WERI-Rb-1 (cell line): ENCODE results near the gene NUDT22.

Experiments used
- DNase-seq: peaks from one replicate; pipeline ENCODE4 v3.0.0-alpha.2; 2020
- H3K27ac ChIP-seq: fragments of 250-450 bp; sonication (Bioruptor Pico); 2 replicates; pipeline ENCODE4 v1.5.1; 2020; ENCODE audit warnings: mild to moderate bottlenecking, moderate library complexity
- H3K27me3 ChIP-seq: fragments of 250-450 bp; sonication (Bioruptor Pico); 2 replicates; pipeline ENCODE4 v1.5.1; 2021; ENCODE audit warnings: mild to moderate bottlenecking, low read depth, moderate library complexity; ENCODE audit not compliant: insufficient read depth, severe bottlenecking
- H3K36me3 ChIP-seq: fragments of 250-450 bp; sonication (Bioruptor Pico); 2 replicates; pipeline ENCODE4 v1.5.1; 2020; ENCODE audit warnings: mild to moderate bottlenecking, moderate library complexity
- H3K4me3 ChIP-seq: 2 replicates; pipeline ENCODE4 v1.5.1; 2011; ENCODE audit warnings: low read depth, mild to moderate bottlenecking, control low read depth, low read length
- H3K9me3 ChIP-seq: fragments of 250-450 bp; sonication (Bioruptor Pico); 2 replicates; pipeline ENCODE4 v1.5.1; 2021; ENCODE audit warnings: mild to moderate bottlenecking, moderate library complexity; ENCODE audit not compliant: severe bottlenecking
- CTCF ChIP-seq: IDR thresholded peaks from 2 replicates; pipeline ENCODE4 v1.5.1; 2011; ENCODE audit warnings: low read depth, mild to moderate bottlenecking, control low read depth, inconsistent platforms, low read length

Gene NUDT22

DNA sequence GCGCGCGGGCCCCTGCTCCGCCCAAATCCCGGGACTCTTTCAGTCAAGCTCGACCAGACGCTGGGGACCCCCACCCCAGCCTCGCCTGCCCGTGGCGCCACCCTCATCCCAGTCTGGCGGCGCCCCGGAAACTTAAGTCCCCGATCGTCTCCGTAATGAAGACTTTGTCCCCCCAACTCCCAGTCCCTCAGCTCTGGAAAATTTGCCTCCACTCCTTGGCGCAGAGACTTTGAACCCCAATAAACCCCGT lies 25.6 kb downstream of the NUDT22 start:
- no peak for DNase-seq
- no peak for TF ChIP-seq CTCF
- H3K27ac ChIP-seq, result peak overlapping the region; percentile 38; the same call in 1 of the 2 replicates
- peaks cover 20% of the 10 kb centered on the region for H3K36me3 ChIP-seq
- H3K4me3 ChIP-seq, result peak overlapping the region; percentile 78
- H3K27me3 ChIP-seq, result no peaks in the 10 kb centered on the region
- H3K9me3 ChIP-seq, result no peaks in the 10 kb centered on the region

DNA sequence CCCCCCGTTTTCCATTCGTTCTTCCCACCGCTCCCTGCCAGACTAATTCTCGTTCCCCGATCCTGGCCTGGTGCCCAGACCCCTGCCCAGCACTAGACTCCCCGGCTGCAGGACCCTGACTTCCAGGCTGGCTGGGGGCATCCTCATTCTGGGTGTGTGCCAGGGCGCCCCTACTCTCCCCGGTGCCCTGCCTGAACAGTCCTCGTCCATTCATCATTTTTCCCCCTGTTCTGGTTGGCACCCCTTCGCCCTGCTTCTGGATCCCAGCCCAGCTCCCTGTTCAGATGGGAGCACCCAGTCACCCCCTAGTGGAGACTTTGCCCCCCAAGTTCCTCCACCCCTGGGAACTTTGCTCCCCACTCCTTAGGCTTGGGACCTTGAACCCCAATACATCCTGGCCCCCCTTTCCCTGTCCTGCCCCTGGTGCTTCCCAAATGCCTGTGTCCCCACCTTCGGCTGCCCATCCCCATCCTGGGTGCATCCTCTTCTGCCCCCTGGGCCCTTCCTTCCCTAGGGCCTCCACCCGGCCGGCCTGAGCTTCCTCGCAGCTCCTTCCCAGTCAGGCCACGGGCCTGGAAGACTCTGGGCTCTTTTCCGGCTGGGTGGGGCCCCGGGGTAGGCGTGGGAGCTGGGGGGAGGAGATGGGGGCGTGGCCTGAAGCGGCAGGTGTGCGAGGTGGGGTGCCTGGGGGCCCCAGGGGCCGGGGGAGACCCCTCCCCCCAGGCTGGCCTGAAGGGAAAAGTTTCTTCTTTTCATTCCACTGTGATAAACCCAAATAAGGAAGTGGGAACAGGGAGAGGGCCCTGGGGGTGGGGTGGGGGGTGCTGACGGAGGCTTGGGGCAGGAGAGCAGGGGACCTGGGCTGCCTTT lies 26.2 kb downstream of the NUDT22 start:
- Histone ChIP-seq H3K27ac (no peak overlapping the region), H3K36me3 (peaks cover 23% of the 10 kb centered on the region), H3K27me3 (no peaks in the 10 kb centered on the region), H3K9me3 (no peaks in the 10 kb centered on the region), H3K4me3 (peak overlapping the region; percentile 78)
- TF ChIP-seq CTCF, result peak; percentile 31; the same call in 1 of the 2 replicates
- DNase-seq, result peak; percentile 66

GRCh38 chr11:64253043-64253442 lies 27.0 kb downstream of the NUDT22 start:
- Histone ChIP-seq H3K9me3 (no peaks in the 10 kb centered on the region), H3K27me3 (no peaks in the 10 kb centered on the region), H3K36me3 (peaks cover 31% of the 10 kb centered on the region), H3K4me3 (no peak overlapping the region), H3K27ac (no peak overlapping the region)
- DNase-seq, result no peak
- TF ChIP-seq CTCF, result no peak

DNA sequence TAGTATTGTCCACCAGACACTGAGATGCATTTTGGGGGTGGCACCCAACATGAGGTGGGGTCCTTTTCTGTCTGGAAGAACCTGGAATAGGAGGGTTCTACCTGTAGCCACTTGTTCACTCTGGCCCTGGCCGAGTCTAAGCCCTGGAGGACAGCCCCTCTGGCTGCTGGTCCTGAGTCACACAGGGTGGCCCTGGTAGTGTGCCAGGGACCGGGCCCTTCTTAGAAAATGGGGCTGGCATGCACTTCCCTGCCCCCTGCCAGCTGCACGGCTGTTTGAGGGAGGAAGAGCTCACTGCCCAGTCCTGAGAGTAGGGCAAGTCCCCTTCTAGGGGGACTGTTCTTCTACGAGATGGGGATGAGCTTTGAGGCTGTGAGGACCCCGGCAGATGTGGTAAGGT lies 27.4 kb downstream of the NUDT22 start:
- no peak for DNase-seq
- Histone ChIP-seq H3K36me3 (peaks cover 36% of the 10 kb centered on the region), H3K27me3 (no peaks in the 10 kb centered on the region), H3K27ac (no peak overlapping the region), H3K4me3 (no peak overlapping the region), H3K9me3 (no peaks in the 10 kb centered on the region)
- no peak for TF ChIP-seq CTCF

DNA sequence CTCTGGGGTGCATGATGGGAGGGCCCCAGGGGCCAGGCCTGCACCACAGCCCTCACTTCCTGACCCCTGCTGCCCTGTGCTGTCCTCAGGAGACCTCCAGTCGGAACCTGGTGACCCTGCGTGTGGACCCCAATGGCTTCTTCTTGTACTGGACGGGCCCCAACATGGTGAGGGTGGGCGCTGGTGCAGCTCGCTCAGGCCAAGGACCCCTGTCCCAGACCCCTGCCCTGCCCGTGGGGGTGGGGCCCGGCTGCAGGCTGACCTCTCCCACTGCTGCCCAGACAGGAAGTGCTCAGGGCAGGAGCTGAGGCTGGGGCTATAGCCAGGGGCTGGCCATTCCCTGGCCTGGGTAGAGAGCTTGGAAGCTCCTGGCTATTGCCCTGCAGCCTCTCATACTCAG lies 28.3 kb downstream of the NUDT22 start:
- no peak for TF ChIP-seq CTCF
- no peak overlapping the region for H3K27ac ChIP-seq
- no peaks in the 10 kb centered on the region for H3K27me3 ChIP-seq
- H3K4me3 ChIP-seq, result no peak overlapping the region
- peaks cover 44% of the 10 kb centered on the region for H3K36me3 ChIP-seq
- no peak for DNase-seq
- no peaks in the 10 kb centered on the region for H3K9me3 ChIP-seq
